Hematopoietic multipotent progenitor cell treated with erythropoietin and hydrocortisone succinate and interleukin-3 and kit ligand, for 6 days (in vitro differentiated cells): ENCODE data around the gene AAK1.
"Not testable (repeated sequence)": the region's sequence is repeated elsewhere in the genome, so short reads cannot be mapped to it uniquely, and the experiment has no call there.

ENCODE experiments used
- DNase-seq: peaks from one replicate; pipeline ENCODE4 v3.0.0-alpha.2; 2015

The AAK1 gene

DNA sequence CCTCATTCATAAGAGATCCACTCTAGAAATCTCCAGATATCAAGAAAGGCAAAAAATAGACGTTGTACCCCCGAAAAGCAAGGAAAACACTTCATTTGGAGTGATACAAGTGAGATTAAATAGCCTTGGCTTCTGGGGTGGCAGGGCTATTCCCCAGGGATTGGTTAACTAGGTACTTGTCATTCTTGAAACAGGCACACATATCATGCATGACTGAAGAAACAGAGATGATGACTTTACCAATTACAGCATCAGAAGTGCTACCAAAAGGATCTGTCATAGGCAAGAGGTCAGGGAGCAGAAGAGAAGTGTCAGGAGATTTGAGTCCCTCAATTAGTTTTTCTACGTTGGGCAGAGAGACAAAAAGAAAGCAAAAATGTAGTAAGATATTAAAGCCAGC, 161.1 kb downstream of the AAK1 start:
- no peak for DNase-seq

DNA sequence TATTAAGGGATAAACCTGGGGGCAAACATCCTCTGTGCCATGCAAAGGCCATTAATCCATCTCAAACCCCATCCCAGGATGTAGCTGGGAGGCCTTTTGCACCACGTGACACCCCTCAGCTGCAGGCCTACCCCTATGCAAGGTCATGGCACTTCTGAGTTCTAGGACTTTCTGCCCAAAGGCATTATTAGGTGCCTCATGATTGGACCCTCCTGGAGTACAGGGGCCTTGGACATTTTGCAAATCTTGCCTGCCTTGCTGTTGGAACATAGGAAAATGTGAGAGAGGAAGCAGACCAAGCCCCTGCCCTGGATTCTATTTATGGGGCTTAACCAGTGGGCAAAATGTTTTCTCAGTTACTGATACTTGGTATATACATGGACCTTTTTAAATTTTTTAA, 162.1 kb downstream of the AAK1 start:
- no peak for DNase-seq

- DNase-seq, result no peak
These were observed 165.9 kb downstream of the AAK1 start for GRCh38 chr2:69477627-69478026.

GRCh38 chr2:69474688-69475087, 168.9 kb downstream of the AAK1 start:
- DNase-seq, result no peak

GRCh38 chr2:69471793-69472192, 171.7 kb downstream of the AAK1 start:
- DNase-seq, result no peak

- DNase-seq, result no peak
These were observed 172.6 kb downstream of the AAK1 start for GRCh38 chr2:69470911-69471310.

DNA sequence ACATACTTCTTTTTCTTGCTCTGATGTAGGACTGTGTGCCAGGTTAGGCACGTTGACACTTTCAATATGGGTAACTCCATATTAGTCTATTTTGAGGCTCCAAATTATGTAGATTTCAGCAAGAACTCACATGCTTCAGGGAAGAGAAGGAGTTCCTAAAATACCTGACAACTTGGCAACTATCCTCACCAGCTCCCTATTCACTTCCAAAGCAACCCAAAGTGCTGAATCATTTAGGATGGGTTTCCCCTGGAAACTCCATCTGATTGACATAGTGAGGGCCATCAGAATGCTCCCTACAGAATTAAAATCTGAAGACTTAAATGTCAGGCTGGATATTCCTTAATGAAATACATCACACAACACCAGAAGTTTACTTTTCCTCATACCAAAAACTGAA, 173.8 kb downstream of the AAK1 start:
- DNase-seq, result no peak

DNA sequence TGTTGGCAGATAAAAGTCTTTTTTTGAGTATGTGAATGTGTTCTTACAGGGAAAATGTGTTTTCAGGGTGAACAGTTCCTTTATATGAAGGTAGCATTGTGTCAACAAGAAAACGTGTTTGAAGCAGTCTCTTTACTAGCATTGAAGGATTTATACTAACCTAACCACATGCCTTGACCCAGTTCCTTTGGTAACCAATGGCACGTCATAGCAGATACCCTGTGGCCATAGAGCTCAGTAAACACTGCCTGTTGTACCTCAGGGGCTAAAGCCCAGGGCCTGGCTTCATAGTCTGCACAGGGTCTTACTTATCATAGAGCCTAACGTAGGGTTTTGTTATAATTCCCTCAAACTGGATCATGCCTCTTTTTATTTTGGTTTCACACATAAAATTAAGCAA, 174.2 kb downstream of the AAK1 start:
- DNase-seq, result no peak

DNA sequence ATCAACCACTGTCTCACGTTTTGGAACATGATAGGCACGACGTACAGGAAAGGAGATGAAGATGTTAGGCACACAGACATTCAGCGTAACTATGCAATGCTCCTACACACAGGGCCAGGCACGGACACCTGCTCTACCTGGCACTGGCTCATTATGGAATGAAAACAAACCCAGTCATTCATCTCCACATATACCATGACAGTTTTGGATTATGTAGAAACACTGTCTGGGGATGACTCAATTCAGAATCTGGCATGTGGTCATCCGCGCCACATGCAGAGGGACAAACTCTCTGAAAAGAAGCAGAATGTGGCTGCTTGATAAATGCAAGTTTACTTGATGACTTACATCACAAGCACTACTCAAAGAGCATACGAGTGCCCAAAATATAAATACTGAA, 176.8 kb downstream of the AAK1 start:
- no peak for DNase-seq

- no peak for DNase-seq
These were observed 177.8 kb downstream of the AAK1 start for GRCh38 chr2:69465513-69466456.

GRCh38 chr2:69464575-69464974, 179.0 kb downstream of the AAK1 start:
- no peak for DNase-seq

DNA sequence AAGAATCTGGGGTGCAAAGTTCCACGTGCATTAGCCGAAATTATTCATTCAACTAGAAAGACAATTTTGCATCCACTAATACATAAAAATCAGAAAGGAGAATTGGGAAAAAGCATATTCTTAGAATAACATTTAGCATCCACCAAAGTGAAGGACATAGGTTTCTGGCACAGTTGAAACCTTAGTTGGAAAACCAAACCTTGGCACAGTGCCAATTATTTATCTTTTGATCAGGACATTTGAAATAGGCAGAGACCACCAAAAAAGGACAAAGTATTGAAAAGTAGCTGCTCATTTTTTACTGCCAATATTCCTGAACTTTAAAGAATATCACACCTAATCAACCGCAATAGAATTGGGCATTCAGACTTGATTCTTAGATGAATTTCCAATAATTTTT, 180.8 kb downstream of the AAK1 start:
- DNase-seq, result no peak

DNA sequence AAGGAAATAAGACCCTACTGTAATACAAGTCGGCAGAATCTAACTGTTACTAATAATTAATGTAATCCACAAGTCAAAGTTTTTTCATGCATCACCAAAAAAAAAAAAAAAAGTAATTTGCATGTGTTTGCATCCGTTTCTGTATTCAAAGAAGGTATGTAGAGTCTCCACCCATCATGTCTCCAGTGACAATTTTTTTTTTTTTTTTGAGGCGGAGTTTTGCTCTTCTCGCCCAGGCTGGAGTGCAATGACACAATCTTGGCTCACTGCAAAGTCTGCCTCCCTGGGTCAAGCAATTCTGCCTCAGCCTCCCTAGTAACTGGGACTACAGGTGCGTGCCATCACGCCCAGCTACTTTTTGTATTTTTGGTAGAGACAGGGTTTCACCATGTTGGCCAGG, 182.1 kb downstream of the AAK1 start:
- no peak for DNase-seq

GRCh38 chr2:69459936-69460335, 183.6 kb downstream of the AAK1 start:
- DNase-seq, result no peak

DNA sequence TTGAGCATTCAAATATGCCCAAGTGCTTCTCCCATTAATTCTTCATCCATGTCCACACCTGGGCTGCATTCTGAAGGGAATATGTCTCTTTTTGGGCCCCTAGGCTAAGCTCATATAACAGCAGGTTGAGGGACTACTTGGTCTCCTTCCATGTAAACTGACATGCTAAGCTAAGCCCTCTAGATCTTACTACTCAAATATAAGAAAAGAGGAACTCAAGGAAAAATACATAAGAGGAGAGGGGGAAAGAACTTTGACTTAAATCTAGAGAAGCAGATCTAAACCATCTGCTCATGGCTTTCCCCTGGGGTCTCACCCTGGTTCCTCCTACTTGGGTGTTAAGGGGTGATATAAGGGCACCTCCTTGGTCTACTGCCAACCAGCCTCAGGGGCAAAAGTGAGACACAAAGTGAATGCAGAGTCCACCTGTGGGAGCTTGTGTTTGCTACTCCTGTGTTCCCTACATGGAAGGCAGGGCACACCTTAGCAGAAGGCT, 186.5 kb downstream of the AAK1 start:
- DNase-seq, result peak; percentile 22

GRCh38 chr2:69456154-69456553, 187.4 kb downstream of the AAK1 start:
- DNase-seq, result no peak

GRCh38 chr2:69454976-69455375, 188.6 kb downstream of the AAK1 start:
- DNase-seq, result no peak

DNA sequence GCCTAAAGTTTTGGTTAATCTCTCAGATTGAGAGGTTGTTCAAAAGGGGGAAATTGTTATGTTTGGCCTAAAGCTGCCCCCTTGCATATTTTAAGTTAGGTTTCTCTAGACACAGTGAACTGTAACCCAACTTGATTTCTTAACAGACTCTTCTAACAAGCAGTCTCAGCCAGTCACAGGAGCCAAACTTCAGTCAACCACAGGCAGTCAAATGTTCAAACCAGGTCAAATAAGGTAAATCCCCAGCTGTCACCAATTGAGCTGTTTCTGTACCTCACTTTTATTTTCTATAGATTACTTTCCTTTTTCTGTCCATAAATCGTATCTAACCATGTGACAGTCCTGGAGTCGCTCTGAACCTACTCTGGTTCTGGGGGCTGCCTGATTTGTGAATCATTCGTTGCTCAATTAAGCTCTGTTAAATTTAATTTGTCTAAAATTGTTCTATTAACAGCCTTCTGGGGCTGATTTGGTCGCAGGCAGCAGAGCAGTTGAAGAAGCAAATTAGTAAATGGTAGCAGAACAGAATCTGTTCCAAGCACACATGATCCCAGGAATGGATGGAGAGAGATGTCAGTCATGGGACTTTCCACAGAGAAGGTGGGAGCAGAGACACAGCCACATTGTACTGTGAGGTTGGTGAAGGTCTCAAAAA, 189.9 kb downstream of the AAK1 start:
- DNase-seq, result no peak

DNA sequence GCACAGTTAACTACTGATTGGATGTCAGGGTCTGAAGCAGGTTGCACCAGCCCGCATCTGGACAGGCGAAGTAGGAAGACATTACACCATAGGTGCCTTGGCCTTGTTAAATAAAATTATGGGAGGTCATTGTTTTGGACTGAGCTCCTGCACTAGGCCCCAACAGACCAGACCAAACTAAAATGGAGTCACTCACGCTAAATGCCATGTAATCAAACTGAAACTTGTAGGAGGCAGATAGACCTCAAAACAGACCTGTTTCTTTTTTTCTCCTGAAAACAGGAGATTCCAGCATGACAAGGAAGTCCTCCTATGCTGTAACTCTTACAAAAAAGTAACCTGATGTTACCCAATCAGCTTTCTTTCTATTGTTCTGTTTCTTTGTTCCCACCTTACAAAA, 190.9 kb downstream of the AAK1 start:
- DNase-seq, result no peak

DNA sequence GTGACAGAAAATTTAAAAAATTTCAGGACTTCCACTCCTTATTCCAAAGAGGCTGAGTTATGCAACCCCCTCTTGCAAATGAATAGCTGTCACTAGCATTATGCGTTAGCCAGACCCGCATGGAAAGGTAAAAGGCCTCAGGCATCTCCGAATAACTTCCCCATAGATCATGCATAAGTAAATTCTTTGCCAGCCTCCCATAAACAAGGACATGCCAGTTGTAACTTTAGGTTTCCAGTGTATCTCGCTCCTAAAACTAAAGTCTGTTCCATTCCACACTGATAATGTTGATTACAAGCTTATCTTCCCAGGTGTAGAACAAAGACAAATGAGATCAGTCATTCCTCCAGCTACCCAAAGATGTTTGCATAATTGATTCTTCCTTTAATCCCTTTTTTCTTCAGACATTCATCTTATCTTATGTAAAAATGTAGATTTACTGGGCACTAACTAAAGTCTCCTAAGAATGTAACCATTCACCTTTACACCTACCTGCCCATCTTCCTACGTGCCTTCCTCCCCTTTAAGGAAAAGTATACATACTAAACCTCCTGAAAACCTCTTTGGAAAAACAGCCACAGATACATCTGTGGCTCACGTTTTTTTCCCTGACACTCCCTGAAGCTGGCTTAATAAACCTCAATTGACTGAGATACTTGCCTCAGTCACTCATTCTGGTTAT, 192.7 kb downstream of the AAK1 start:
- DNase-seq, result no peak

GRCh38 chr2:69449906-69450305, 193.6 kb downstream of the AAK1 start:
- no peak for DNase-seq

GRCh38 chr2:69443673-69444072, 199.9 kb downstream of the AAK1 start:
- not testable (repeated sequence) for DNase-seq

- DNase-seq, result not testable (repeated sequence)
These were observed 204.0 kb downstream of the AAK1 start for GRCh38 chr2:69439499-69439898.

DNA sequence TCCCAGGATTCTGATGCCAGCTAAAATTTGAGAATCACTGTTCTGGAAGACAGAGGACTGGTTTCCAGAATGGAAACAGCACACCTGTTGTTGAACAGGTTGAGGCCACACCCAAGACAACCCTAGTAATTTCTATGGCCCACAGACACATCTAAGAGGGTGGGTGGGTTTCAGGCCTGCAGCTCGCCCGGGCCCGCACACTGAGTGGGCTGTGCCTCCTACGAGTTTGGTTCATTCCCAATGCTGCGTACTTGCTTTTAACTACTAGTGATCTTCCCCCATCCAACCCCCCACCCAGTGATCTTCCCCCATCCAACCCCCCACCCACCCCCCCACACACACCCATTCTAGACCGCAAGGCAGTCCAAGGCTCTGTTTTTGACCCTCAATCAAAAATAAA, 205.0 kb downstream of the AAK1 start:
- DNase-seq, result no peak
